HG02763 (cell line): Measurements from ENCODE around the gene C1orf159.
A peak's percentile ranks its signal among the peaks of the same experiment; 100 is the strongest.
"Not testable (repeated sequence)": the region's sequence is repeated elsewhere in the genome, so short reads cannot be mapped to it uniquely, and the experiment has no call there.

Experiments used
- ATAC-seq: cut with Tn5 transposase; IDR thresholded peaks from one replicate; pipeline ENCODE4 v1.9.1; 2021; ENCODE audit warnings: mild to moderate bottlenecking, moderate library complexity; ENCODE audit not compliant: unreplicated experiment

C1orf159 gene

DNA sequence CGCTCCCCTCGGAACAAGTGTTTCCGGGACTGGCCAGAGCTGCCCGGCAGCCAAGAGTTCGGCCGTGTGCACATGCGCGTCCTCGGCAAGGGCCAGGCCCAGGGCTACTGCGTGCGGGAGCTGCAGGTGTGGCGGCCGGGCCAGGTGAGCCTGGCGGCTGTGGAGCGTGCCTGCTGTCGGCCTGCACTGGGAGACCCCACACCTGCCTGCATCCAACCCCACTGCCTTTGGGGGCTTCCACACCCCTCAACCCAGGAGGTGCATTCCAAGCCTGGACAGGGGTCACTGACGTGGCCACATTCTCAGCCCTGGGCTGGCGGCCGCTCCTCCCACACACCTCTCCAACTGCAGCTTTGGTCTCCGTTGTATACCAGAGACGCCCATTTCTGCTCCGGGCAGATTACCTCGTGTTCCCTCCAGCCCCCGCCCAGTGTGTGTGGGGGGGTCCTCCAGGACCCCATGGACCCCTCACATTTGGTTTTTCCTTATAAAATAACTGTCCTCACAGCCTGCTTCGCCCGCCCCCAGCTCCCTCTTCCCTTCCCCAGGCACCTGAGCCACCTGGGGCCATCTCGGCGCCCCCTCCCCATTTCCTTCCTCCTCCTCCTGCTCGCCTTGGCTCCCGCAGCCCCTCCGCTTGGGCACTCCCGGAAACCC lies 47.9 kb downstream of the C1orf159 start:
- no peak for ATAC-seq

DNA sequence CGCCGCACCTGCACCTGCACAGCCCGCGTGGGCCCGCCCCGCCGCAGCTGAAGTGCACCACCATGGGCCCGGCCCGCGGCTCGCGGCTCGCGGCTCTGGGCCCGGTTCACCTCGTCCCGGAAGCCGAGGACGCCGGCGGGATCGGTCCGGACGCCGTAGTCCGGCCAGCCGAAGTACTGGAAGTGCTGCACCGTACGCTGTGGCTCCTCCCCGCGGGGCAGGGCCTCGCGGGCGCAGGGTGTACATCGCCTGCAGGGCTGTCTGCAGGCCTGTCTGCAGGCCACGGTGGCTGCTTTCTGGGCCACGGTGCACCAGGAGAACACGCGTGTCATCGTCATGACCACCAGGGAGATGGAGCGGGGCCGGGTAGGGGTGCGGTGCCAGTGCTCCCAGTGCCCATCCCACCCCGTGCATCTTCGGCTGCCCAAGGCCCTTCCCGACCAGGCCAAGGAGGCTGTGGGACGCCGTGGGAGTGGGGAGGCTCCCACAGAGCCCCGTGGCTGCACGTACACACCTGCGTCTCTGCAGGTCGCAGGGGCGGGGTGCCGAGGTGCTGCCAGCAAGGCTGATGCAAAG lies 48.5 kb downstream of the C1orf159 start:
- no peak for ATAC-seq

DNA sequence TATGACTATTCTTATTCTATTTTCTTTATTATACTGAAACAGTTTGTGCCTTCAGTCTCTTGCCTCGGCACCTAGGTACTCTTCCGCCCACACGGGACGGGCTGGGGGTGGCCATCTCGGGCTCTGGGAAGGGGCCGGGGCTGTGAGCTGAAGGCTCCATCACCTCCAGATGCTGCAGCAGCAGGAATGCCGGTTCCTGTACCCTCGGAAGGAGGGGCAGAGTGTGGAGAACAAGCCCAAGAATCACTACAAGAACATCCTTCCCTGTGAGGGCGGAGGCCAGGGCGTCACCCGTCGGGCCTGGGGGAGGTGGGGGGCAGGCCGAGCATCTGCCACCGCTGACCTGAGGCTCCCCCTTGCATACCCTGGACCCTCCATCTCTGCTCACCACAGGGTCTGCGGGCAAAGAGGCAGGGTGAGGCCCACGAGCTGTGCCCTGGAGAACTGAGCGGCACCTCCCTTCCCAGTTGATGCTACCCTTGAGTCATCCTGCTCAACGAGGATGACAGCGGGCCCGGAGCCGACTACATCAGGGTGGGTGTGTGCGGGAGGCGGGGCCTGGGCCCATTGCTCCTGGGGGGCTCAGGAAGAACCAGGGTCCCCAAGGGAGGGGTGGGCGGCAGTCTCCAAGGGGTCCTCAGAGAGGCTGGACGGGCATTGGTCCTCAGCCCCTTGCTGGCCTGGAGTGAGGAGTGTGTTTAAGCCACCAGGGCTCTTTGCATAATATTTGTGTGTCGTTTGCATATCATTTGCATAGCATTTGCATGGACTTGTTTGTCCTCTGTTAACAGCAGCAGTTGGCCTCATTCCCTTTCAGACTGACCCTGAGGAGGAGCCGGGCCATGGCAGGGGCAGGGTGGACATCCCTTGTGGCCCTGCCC lies 49.2 kb downstream of the C1orf159 start:
- no peak for ATAC-seq

- not testable (repeated sequence) for ATAC-seq
These were observed 50.0 kb downstream of the C1orf159 start for GRCh38 chr1:1065940-1066304.

DNA sequence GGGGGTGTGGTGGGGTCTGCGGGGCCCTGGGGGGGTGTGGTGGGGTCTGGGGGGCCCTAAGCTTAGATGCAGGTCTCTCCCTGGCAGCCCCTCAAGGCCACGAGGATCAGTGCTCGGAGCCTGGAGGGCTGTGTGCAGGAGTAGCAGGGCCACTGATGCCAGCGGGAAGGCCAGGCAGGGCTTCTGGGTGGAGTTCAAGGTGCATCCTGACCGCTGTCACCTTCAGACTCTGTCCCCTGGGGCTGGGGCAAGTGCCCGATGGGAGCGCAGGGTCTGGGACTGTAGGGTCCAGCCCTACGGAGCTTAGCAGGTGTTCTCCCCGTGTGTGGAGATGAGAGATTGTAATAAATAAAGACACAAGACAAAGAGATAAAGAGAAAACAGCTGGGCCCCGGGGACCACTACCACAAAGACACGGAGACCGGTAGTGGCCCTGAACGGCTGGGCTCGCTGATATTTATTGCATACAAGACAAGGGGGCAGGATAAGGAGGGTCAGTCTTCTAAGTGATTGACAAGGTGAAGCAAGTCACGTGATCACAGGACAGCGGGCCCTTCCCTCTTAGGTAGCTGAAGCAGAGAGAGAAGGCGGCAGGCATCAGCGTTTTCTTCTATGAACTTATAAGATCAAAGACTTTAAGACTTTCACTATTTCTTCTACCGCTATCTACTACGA lies 50.5 kb downstream of the C1orf159 start:
- ATAC-seq, result no peak

GRCh38 chr1:1063945-1064831 lies 51.7 kb downstream of the C1orf159 start:
- ATAC-seq, result peak; percentile 46

- ATAC-seq, result no peak
These were observed 52.5 kb downstream of the C1orf159 start for GRCh38 chr1:1063261-1063944.

DNA sequence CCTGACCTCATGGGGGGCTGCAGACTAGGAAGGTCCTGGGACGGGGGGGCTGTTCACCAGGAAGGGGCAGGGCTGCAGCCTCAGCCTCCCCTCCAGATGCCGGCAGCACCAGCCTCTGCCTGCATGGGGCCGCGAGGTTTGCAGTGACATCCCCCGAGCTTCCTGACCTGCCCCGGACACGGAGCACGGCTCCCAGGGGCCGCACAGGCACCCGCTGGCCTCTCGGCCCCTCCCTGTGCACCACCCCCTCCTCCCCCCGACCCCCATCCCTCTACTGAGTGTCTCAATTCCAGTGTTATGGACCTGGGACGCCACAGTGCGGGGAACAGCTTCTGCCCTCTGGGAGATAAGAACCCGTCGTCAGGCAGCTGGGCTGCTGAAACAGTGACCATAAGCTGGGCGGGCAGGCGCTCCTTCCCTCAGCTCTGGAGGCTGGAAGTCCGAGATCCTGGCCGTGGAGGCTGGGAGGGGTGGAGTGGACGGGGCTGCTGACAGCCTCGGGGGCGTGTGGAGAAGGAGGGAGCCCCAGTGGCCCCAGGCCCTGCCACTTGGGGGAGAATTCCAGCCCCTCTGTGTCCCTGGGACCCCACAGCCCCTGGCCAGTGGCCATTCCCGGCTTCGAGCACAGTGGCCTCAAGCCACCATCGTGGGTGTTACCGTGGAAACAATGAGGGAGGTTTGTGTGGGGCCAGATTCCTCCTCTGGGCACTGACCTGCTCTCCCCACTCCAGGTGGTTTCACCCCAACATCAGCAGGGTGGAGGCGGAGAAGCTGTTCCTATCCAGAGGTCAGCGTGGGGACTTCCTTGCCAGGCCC lies 53.3 kb downstream of the C1orf159 start:
- ATAC-seq, result no peak

GRCh38 chr1:1061682-1062345 lies 54.1 kb downstream of the C1orf159 start:
- ATAC-seq, result no peak

- ATAC-seq, result no peak
These were observed 55.4 kb downstream of the C1orf159 start for GRCh38 chr1:1060281-1061000.

- peak; percentile 59 for ATAC-seq
These were observed 56.2 kb downstream of the C1orf159 start for GRCh38 chr1:1059494-1060280.

DNA sequence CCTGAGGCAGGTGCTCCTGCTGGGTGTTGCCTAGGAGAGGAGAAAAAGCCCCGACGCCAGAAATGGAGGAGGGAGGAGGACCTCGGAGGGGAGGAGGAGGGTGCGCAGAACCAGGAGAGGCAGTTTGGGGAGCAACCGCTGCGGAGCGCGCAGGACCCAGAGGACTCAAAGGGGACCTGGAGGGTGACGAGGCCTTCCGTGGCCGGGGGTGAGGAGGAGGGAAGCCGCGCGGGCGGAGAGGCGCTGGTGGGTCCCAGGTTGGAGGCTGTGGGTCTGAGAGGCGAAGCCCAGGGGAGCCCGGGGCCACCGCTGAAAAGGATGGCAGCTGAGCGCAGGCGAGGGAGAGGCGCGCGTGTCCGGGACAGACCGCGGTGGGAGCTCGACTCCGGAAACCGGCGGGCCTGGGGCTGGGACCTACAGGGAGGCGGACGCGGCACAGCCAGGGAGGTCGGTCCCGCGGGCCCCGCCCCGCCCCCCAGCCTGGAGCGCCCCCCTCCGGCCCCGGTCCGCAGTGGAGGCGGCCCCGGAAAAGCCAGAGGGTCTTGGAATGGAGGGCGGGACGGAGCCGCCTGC lies 56.9 kb downstream of the C1orf159 start:
- peak; percentile 25 for ATAC-seq

GRCh38 chr1:1058088-1058905 lies 57.6 kb downstream of the C1orf159 start:
- no peak for ATAC-seq

DNA sequence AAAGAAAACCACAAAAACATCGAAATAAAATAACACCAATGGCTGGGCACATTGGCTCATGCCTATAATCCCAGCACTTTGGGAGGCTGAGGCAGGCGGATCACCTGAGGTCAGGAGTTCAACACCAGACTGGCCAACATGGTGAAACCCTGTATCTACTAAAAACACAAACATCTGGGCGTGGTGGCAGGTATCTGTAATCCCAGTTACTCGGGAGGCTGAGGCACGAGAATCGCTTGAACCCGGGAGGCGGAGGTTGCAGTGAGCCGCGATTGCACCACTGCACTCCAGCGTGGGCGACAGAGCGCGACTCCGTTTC lies 58.2 kb downstream of the C1orf159 start:
- ATAC-seq, result not testable (repeated sequence)

DNA sequence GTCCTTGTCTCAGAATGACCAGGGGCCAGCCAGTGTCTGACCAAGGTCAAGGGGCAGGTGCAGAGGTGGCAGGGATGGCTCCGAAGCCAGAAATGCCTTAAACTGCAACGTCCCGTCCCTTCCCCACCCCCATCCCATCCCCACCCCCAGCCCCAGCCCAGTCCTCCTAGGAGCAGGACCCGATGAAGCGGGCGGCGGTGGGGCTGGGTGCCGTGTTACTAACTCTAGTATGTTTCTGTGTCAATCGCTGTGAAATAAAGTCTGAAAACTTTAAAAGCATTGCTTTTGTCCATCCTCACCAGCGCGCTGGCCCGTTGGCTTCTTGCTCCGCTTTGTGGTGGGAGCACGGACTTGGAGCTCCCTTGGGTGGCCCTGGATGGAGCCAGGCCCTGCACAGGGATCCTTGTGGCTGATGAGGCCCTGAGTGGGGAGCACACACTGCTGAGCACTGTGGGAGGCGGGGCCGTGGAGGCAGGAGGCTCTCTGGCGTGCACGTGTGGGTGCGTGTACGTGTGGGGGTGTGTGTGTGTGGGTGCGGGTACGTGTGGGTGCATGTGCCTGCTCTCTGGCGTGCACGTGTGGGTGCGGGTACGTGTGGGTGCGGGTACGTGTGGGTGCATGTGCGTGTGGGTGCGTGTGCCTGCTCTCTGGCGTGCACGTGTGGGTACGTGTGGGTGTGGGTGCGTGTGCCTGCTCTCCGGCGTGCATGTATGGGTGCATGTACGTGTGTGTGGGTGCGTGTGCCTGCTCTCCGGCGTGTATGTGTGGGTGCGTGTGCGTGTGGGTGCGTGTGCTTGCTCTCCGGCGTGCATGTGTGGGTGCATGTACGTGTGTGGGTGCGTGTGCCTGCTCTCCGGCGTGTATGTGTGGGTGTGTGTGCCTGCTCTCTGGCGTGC lies 59.8 kb downstream of the C1orf159 start:
- no peak for ATAC-seq
